Spinal cord (tissue), 10 donors: ENCODE measurements around the gene TCF25. TPM values are rescaled to one million over a fixed set of nuclear protein-coding genes. Genes with fewer than 3 reads are reported as not detected.

ENCODE experiments used
- DNase-seq, 6 donors: peaks; one replicate each; pipeline versions ENCODE4 v3.0.0 to v3.0.0-alpha.2; 2013 to 2015; ENCODE audit warnings: low spot score in 6 of 6, low read depth in 4 of 6
- H3K27ac ChIP-seq: one replicate; pipeline ENCODE4 v1.5.1; 2013; ENCODE audit warnings: low read depth, low read length, control low read depth
- H3K27me3 ChIP-seq: one replicate; pipeline ENCODE4 v1.6.1; 2013; ENCODE audit warnings: low read length; ENCODE audit not compliant: control insufficient read depth, insufficient read depth
- H3K36me3 ChIP-seq: one replicate; pipeline ENCODE4 v1.6.1; 2013; ENCODE audit warnings: low read length; ENCODE audit not compliant: control insufficient read depth, insufficient read depth
- H3K4me1 ChIP-seq: one replicate; pipeline ENCODE4 v1.6.1; 2013; ENCODE audit warnings: low read length; ENCODE audit not compliant: control insufficient read depth, insufficient read depth
- H3K4me3 ChIP-seq: one replicate; pipeline ENCODE4 v1.5.1; 2013; ENCODE audit warnings: low read depth, low read length, control low read depth
- H3K9me3 ChIP-seq: one replicate; pipeline ENCODE4 v1.6.1; 2013; ENCODE audit warnings: low read length; ENCODE audit not compliant: control insufficient read depth, insufficient read depth
- WGBS: methylation state at CpG from one replicate; pipeline ENCODE4 v1.1.5; 2013; ENCODE audit warnings: missing lambda C conversion rate; ENCODE audit not compliant: insufficient coverage; 5-methylcytosine and 5-hydroxymethylcytosine counted together
- polyA plus RNA-seq, 2 donors: library from polyadenylated mRNA; unstranded; fragments of 120-200 nt; gene quantifications; one replicate each; pipeline ENCODE4 v1.2.1, GENCODE V29; 2013; ENCODE audit not compliant: insufficient read length in 2 of 2
- total RNA-seq, 2 donors: library from RNA; depleted of rRNA in 1 of 2; stranded (reverse); fragments of 120-200 nt in 1 of 2; fragments of >200 nt in 1 of 2; gene quantifications; one replicate each; pipeline versions ENCODE4 v1.2.3 to v1.2.4, GENCODE V29; 2013 to 2014
- donor health status: healthy.

TCF25 gene
- total and polyA plus RNA-seq, 4 donors, result 114 to 240 (median 175) TPM

DNA sequence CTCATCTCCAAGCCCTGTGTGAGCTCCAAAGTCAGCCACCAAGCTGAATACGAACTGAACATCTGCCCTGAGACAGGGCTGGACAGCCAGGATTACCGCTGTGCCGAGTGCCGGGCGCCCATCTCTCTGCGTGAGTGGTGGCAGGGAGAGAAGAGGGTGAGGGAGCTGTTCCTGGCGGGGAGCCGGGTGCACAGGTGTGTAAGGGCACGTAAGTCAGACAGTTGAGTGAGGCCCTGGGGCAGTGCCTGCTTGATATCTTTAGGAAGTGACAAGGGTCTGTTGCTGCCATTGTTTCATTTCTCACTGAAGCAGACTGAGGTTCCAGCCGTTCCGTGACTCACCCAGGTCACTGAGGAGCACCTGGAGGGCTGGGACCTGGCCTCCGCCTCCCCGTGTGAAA lies 87.6 kb downstream of the TCF25 start:
- Histone ChIP-seq H3K4me1 (no peaks in the 10 kb centered on the region), H3K9me3 (no peaks in the 10 kb centered on the region), H3K36me3 (peaks cover 94% of the 10 kb centered on the region), H3K4me3 (no peak overlapping the region), H3K27ac (no peak overlapping the region), H3K27me3 (no peaks in the 10 kb centered on the region)
- DNase-seq, result no peak
- WGBS, result 97% methylated on average over 13 of the region's 13 CpGs

Other genes with a start within 250 kb of the TCF25 start
- gene CHMP1A, start 215.9 kb upstream of the TCF25 start, total RNA-seq, result 10 to 100 TPM; 48.0 to 63.1 TPM
- 100 to 1,000 TPM; 106 to 114 TPM for gene CHMP1A, start 215.9 kb upstream of the TCF25 start, polyA plus RNA-seq
- 10 to 100 TPM in 1 of 2 donors, 1 to 10 TPM in 1; 5.7 to 16.3 TPM for gene SPATA33, start 215.8 kb upstream of the TCF25 start, total RNA-seq
- 10 to 100 TPM; 24.2 to 25.4 TPM for gene SPATA33, start 215.8 kb upstream of the TCF25 start, polyA plus RNA-seq
- gene CDK10, start 186.9 kb upstream of the TCF25 start, total RNA-seq, result 10 to 100 TPM; 34.7 to 64.1 TPM
- gene CDK10, start 186.9 kb upstream of the TCF25 start, polyA plus RNA-seq, result 100 to 1,000 TPM; 101 to 115 TPM
- 1 to 10 TPM; 8.7 to 9.7 TPM for gene SPATA2L, start 171.9 kb upstream of the TCF25 start, total RNA-seq
- 10 to 100 TPM; 14.0 to 15.3 TPM for gene SPATA2L, start 171.9 kb upstream of the TCF25 start, polyA plus RNA-seq
- gene VPS9D1, start 152.7 kb upstream of the TCF25 start, total RNA-seq, result 10 to 100 TPM in 1 of 2 donors, 1 to 10 TPM in 1; 9.4 to 13.4 TPM
- 10 to 100 TPM; 39.5 to 49.7 TPM for gene VPS9D1, start 152.7 kb upstream of the TCF25 start, polyA plus RNA-seq
- 10 to 100 TPM; 24.4 to 35.3 TPM for gene ZNF276, start 152.1 kb upstream of the TCF25 start, total RNA-seq
- 10 to 100 TPM; 48.7 to 61.3 TPM for gene ZNF276, start 152.1 kb upstream of the TCF25 start, polyA plus RNA-seq
- gene FANCA, start 56.9 kb upstream of the TCF25 start, total RNA-seq, result 10 to 100 TPM in 1 of 2 donors, 1 to 10 TPM in 1; 9.3 to 11.5 TPM
- gene FANCA, start 56.9 kb upstream of the TCF25 start, polyA plus RNA-seq, result 10 to 100 TPM; 17.0 to 32.5 TPM
- gene SPIRE2, start 45.1 kb upstream of the TCF25 start, total RNA-seq, result 10 to 100 TPM; 12.3 to 14.1 TPM
- gene SPIRE2, start 45.1 kb upstream of the TCF25 start, polyA plus RNA-seq, result 10 to 100 TPM; 40.3 to 51.3 TPM
- 1 to 10 TPM; 2.2 to 3.4 TPM for gene MC1R, start 45.3 kb downstream of the TCF25 start, total RNA-seq
- 10 to 100 TPM in 1 of 2 donors, 1 to 10 TPM in 1; 6.3 to 13.3 TPM for gene MC1R, start 45.3 kb downstream of the TCF25 start, polyA plus RNA-seq
- 100 to 1,000 TPM; 309 to 607 TPM for gene TUBB3, start 49.8 kb downstream of the TCF25 start, total RNA-seq
- 1,000 to 10,000 TPM; 1,077 to 1,105 TPM for gene TUBB3, start 49.8 kb downstream of the TCF25 start, polyA plus RNA-seq
- 10 to 100 TPM; 65.6 to 69.2 TPM for gene DEF8, start 75.2 kb downstream of the TCF25 start, total RNA-seq
- 100 to 1,000 TPM; 104 to 125 TPM for gene DEF8, start 75.2 kb downstream of the TCF25 start, polyA plus RNA-seq
- gene DBNDD1, start 145.9 kb downstream of the TCF25 start, total RNA-seq, result 1 to 10 TPM; 6.0 to 9.6 TPM
- gene DBNDD1, start 145.9 kb downstream of the TCF25 start, polyA plus RNA-seq, result 10 to 100 TPM; 49.9 to 59.5 TPM
- gene PRDM7, start 203.7 kb downstream of the TCF25 start, total RNA-seq, result not detected
- under 1 TPM in 1 of 2 donors, not detected in 1; 0.54 TPM for gene PRDM7, start 203.7 kb downstream of the TCF25 start, polyA plus RNA-seq